Stimulated activated CD4-positive, alpha-beta T cell treated with anti-CD3 and anti-CD28 coated beads, Interleukin-12 subunit alpha, Interleukin-12 subunit beta, amount 100 ng/mL, for 48 hours (primary cell): ENCODE measurements around the gene PSMB4.
"Not testable (repeated sequence)": the region's sequence is repeated elsewhere in the genome, so short reads cannot be mapped to it uniquely, and the experiment has no call there.

Source experiments
- DNase-seq, 3 donors: peaks; one replicate each; pipeline ENCODE4 v3.0.0-alpha.2; 2020; ENCODE audit warnings: low read depth in 2 of 3, low spot score in 1 of 3

Gene PSMB4

GRCh38 chr1:151399324-151400171 is at the start of gene PSMB4:
Gene PSMB4, plus strand, starts transcription at chr1:151399573. Its CDS starts 15 bp downstream, at chr1:151399588.
- peak; percentile 64 to 70 (median 66) for DNase-seq

- not testable (repeated sequence) for DNase-seq
Measured at GRCh38 chr1:151350323-151350722, 49.0 kb upstream of the PSMB4 start.

- DNase-seq = no peak
Measured at GRCh38 chr1:151352021-151352718, 47.2 kb upstream of the PSMB4 start.

DNA sequence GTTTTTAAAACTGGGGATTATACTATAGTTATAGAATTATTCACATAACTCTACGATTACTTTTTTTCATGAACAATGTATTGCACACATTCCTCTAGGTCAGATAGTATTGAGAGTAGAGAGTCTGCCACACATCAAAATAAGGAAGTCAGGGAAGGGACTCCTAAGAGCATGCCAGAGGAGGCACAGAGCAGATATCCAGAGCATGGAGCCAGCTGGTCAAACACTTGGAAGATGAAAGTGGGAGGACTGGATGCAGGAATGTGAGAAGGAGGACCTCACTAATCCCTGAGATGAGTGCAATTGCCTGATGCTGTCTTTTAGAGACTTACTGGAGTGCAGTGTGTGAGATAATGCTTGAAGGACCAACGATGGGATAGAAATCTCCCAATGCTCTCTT is 42.7 kb upstream of the PSMB4 start:
- DNase-seq = no peak

DNA sequence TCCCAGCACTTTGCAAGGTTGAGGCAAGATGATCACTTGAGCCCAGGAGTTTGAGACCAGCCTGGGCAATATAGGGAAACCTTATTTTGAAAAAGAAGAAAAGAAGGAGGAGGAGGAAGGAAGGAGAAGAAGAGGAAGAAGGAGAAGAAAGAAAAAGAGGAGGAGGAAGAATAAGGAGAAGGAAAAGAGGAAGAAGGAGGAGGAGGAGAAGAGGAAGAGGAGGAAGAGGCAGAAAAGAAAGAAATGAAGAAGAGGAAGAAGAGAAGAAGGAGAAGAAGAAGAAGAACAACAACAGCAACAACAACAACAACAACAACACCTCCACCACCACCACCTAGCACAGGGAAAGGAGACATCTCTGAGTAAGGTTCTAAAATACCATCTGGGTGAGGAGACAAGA is 37.5 kb upstream of the PSMB4 start:
- no peak for DNase-seq

- no peak for DNase-seq
Measured at GRCh38 chr1:151362308-151363155, 36.8 kb upstream of the PSMB4 start.

DNA sequence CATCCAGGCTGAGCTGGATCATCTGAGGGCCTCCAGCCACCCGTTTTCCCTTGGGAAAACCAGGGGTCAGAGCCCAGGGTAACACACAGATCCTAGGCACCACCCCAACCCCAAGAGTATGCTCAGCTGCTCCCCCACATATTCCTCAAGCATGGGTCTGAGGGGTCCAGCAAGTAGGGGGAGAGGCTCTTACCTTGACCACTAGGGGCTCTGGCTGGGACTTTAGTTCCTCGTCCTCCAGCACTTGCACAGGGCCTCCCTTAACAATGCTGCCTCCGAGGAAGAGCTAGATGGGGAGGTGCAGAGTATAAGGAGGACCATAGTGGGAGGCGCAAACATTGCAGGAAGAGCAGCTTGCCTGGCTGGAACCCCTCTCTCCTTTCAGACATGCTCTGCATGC is 34.4 kb upstream of the PSMB4 start:
- no peak for DNase-seq

GRCh38 chr1:151367658-151368392 is 31.5 kb upstream of the PSMB4 start:
- no peak for DNase-seq

DNA sequence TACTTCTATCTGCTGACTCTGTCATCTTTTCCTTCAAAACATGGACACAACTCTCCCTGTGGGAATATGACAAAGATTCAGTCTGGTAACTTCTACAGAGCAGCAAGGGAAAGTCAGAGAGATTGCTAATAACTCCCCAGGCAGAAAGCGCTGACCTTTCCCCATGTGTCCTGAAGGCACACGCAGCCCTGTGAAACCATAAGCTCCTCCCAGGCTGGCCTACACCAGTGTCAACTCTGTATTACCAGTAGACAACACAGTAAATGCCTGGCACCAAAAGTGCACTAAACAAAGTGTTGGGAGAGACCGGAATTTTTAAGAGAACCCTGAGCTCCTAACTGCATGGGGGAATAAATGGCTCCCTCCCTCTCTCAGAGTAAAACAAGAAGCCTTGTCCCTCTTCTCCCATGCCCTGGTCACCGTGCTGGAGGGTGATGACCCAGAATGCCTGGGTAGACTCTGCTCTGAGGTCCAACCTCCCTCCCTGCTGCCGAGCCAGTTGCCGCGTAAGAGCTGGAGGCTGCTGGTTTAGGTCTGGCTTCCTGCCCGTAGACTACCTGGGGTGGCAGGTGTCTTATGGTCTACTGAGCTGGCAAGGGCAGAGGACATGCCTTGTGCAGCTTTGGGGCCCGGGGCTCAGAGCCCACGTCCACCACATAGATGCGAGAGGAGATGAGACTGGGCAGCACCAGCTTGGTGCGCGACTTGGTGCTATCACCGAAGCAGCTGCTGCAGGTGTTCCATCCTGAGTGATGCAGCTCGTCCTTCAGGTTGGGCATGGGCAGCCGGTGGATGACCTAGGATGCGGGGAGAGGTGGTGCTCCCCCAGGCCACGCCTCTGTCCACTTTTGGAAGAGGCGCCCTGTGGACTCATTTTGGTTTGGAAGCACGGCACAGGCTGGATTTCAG is 30.7 kb upstream of the PSMB4 start:
- no peak for DNase-seq

DNA sequence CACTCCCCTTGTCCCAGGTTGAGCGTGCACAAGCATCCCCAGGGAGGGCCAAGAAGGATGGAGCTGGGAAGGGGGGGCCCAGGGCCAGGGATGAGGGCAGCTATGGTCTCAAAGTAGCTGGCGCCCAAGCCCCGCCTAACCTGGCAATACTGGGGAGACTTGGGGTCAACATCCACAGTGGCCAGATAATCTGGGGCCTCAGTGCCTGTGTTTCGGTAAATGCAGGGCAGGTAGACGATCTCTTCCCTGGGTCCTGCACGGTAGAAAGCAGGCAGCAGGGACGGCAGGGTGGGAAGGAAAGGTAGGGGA is 30.1 kb upstream of the PSMB4 start:
- no peak for DNase-seq

DNA sequence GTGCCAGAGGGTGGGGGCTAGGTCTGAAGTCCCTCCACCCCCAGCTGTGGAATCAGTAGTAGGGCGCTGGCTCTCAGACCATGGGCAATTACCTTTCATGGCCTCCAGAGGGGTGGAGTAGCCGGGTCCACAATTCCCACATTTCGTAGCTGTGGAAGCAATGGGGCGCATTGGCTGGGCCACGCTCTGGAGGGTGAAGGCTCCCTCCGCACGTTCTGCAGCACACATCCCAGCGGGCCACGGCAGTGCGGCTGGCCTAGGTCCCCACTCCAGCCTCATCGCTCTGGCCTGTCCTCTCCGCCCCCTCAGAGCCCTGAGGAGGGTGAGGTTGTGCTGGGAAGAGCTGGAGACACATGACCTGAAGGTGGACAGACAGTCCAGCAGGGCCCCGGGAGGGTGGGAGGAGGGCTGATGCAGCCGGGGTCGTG is 29.7 kb upstream of the PSMB4 start:
- no peak for DNase-seq

DNA sequence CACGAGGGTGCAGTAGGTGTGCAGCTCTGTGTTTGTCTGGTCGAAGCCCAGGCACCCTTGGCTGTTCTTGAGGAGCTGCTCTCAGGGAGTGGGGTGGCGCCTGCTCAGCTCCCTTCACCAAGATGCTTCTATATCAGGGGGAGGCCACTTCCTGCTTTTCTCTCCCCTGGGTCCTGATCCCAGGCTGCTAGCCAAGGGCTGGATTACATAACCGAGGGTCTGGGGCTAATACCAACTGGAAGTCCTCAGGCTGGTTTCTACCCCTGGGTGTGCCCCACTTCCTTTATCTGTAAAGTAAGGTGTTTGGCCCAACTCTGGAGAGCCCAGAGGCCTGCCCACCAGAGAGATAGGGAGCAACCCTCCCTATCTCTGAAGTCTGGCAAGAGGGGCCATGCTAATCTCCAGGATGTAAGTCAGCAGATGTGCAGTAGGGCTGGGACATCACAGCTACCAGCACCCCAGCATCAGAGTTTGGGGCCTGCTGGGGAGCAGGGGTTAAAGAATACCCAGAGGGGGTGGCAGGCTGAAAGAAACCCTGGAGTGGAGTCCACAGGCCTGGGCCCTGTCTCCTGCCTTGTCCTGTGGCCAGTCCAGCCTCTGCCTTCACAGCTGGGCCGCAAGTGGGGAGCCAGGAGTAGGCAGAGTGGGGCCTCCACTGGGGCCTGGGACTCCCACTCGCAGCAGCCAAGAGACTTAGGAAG is 29.0 kb upstream of the PSMB4 start:
- no peak for DNase-seq

GRCh38 chr1:151371370-151372057 is 27.9 kb upstream of the PSMB4 start:
- DNase-seq = no peak

GRCh38 chr1:151372058-151372934 is 27.1 kb upstream of the PSMB4 start, which contains the start of gene SELENBP1:
Gene SELENBP1, minus strand, starts transcription at chr1:151372705. Its CDS starts 64 bp downstream, at chr1:151372641.
- no peak for DNase-seq

GRCh38 chr1:151373196-151373595 is 26.2 kb upstream of the PSMB4 start:
- no peak for DNase-seq

DNA sequence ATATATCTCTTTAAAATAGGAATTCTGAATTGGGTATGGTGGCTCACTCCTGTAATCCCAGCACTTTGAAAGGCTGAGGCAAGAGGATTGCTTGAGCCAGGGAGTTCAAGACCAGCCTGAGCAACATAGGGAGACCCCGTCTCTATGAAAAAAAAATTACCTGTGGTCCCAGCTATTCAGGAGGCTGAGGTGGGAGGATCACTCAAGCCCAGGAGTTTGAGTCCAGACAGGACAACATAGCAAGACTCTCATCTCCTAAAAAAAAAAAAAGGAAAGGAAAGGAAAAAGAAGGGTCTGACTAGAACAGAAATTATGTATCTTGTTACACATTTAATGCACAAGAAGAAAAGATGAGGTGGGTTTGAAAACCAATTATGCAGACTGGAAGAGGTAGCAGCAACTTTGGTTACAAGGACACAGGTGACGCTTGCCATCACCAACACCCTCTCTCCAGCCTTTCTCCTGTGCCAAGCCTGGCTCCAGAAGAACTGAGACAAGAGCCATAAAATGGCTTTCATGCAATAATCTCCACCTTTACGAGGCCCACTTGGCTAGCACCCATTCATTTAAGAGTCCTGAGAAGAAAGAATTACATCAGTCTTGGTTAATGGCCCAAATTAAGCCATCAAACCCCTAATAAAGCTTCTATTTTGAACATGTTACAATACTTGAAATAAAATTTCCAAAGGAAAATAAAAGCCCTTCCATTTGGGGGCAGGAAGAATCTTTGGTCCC is 22.1 kb upstream of the PSMB4 start:
- no peak for DNase-seq

GRCh38 chr1:151384584-151384983 is 14.8 kb upstream of the PSMB4 start:
- DNase-seq = no peak
